NCI-H69 (cell line): ENCODE data around the gene C21orf58.

Source experiments
- DNase-seq: peaks from one replicate; lab custom pipeline; 2025; lab: John Stamatoyannopoulos, UW

The C21orf58 gene

DNA sequence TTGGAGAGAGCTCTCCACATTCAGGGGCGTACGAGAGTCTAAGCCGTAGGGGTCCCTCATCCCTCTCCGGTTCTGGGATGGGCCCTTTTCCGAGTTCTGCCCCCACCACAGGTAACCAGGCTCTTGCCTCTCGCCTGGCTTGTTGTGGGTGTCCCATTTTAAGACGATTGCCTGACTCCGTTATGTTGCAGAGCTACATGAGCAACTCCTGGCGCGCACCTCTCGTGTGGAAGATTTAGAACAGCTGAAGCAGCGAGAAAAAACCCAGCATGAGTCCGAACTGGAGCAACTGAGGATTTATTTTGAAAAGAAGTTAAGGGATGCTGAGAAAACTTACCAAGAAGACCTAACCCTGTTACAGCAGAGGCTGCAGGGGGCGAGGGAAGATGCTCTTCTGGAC lies 29.2 kb upstream of the C21orf58 start:
- no peak for DNase-seq

DNA sequence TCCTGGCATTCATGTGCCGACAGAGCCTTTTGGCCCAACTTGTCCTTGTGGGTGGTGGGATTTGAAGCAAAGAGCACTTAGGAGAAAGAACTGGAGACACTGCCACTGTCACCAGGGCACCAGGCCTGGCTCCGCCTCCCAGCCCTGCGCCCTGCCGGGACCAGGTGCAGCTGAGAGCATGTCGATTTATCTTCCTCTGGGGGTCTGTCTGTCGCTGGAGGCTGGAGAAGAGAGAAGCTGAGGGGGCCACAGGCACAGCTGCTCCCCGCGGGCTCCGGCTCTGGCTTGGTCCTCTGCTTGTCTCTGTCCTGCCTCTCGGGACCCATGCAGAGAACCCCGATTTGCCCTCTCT lies 28.5 kb upstream of the C21orf58 start:
- no peak for DNase-seq

DNA sequence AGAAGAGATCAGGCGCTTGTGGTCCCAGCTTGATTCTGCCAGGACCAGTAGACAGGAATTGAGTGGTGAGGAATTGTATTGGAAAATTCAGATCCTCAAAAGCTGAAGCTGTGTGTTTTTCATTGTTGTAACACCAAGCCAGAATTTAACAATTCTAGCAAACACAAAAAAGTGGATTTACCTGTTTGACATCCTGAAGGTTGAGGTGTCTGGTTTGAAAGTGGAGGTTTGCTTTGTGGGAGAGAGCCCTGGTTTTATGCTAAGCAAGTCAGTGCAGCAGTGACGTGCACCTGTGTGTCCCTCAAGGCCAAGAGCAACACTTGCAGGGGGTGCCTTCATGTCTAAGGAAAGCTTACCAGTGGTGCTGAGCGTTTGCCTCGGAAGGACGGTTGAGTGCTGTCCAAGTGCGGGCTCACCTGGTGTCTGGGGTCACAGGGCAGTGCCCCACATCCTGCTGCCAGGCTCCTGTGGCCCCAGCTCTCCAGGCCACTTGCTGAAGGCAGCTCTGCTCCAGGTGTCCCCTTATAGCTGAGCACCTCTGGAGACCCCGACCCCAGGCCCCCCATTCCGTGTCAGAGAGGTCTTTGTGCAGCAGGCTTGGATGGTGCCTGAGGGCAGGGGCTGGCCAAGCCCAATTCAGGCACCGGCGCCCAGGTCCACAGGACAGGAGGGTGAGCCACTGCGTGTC lies 27.9 kb upstream of the C21orf58 start:
- DNase-seq = no peak

DNA sequence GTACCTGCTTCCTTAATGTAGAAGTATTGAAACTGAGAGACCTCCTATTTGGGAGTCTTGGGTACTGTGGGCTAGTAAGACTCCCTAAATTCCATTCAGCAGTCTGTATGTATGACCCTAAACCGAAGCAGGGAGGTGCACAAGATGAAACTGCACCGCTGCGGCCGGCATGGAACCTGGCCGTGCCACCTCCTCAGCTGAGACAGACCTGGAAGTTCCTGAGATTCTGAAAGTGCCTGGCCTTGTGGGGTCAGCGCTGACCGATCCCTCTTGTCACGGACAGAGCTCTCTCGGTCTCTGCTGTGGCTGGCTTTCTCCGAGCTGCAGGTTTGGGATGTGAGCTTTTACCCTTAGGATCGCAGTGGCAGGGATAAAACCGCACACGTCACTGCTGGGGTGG lies 27.3 kb upstream of the C21orf58 start:
- no peak for DNase-seq

DNA sequence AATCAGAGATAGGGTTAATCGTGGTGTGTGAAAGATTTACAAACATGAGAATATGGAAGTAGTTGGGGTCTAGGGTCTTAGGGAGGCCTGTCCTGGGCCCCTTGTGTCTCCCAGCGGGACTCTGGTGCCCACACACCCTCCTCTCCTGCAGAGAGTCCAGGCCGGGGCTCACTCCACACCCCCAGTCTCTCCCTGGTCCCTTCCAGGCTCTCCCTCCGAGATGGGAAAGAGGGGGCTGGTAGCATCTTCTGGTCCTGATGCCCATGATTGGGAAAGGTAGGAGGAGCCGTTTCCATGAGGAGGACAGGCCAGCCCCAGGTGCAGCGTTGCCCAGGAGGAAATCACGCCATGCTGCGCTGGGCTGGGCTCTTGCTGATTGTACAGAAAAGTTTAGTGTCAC lies 26.9 kb upstream of the C21orf58 start:
- DNase-seq = no peak

DNA sequence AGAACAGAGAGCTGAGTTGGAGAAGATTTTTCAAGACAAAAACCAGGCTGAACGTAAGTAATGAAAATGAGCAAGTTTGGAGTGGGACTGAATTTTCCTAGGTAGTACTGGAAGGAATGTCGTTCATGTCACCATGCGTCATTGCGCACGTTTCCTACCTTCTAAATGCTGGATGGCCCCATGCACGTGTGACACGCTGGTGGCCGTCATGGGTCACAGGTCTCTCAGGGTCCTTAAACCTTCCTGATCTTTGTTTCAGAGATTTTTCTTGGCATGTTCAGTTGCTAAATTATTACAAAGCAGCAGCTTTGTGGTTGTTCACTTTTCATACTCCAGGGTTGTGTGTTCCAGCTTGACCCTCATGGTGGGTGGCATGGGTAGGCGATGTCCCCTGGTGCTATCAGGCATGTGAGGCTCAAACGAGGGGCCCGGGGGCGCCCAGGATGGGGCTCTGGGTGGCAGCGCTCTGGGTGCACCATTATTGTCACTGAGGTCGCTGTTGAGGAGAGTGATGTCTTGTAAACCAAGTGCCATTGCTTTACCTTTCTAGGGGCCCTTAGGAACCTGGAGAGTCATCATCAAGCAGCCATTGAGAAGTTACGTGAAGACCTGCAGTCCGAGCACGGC lies 25.6 kb upstream of the C21orf58 start:
- no peak for DNase-seq

DNA sequence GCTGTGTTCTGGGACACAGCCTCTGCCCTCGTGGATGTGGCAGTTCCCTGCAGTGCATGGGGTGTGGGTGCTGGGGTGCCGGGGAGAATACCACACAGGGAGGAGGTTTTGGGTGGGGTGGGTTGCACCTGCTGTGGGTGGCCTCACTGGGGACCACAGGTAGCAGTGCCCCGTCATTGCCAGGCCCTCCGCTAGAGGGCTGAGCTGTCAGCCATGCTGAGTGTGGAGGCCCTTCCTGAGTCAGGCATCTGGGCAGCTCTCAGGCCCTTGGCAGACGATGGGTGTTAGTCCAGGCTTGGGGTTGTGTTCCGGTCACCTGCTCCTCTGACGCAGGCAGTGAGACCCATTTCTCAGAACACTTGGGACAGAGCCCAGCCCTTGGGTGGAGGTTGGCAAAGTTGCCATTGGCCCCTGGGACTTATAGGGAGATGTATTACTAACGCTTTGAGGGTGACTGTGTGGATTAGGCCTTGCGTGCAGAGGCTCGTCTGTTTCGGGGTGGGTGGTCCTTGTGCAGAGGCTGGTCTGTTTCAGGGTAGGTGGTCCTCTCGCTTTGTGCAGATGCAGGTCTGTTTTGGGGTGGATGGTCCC lies 24.2 kb upstream of the C21orf58 start:
- no peak for DNase-seq

DNA sequence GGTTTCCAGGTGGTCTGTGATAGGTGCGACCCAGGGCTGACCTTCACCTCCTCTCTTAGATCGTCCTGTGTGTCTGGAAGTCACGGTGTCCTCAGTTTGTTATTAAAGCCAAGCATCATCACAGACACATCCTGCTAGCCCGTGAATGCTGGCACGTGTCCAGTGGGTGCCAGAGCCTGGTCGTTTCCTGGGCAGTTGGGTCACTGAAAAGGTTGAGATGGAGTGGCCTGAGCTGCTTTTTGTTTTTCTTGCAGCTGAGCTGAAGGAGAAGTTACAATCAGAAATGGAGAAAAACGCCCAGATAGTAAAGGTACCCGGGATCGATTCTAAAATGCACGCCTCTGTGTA lies 23.5 kb upstream of the C21orf58 start:
- no peak for DNase-seq

DNA sequence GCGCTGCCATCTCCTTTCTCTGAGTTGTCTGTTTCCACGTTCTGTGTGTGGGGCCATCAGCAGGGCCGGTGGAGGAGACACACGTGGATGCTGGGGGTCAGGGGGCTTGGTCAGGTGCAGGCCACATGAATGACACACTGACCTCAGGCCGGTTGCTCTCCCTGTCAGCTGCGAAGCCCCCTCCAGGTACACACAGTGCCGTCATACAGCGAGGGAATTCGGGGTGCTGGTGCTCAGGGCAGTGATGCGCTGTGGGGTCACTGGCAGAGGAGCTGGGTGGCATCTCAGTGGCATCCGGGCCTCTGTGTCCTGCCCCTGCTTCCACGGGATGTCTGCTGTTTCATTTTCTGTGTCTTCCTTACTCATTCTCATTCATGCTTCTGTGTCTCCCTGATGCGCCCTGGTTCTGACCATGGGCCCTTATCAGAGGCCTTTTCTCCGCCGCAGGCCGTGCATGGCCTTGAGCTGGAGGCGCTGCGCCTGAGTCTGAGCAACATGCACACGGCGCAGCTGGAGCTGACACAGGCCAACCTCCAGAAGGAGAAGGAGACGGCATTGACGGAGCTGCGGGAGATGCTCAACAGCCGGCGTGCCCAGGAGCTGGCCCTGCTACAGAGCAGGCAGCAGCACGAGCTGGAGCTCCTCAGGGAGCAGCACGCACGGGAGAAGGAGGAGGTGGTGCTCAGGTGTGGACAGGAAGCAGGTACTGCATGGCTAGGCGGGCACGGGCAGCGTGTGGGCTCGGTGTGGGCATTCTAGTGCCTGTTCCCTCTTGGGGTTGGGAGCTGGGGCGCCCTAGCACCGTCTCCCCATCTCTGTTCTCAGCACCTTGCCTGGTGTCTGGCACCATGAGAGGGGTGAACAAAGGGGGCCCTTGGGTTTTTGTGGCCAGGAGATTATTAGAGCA lies 22.9 kb upstream of the C21orf58 start:
- DNase-seq = no peak

DNA sequence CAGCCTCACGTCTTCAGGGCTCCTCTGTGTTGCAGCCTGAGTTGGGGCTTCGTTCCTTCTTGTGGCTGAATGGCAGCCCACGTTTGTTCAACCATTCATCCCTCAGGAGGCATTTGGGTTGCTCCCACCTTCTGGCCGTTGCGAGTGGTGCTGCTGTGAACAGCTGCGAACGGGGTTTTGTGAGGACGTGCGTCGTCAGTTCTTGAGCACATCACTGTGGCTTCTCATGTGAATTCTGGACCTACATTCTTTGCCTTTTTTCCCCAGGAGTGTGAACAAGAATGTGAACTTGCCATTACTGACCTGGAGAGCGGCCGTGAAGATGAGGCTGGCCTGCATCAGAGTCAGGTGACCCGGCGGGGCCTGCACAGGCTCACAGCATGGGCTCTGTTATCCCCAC lies 22.2 kb upstream of the C21orf58 start:
- no peak for DNase-seq

DNA sequence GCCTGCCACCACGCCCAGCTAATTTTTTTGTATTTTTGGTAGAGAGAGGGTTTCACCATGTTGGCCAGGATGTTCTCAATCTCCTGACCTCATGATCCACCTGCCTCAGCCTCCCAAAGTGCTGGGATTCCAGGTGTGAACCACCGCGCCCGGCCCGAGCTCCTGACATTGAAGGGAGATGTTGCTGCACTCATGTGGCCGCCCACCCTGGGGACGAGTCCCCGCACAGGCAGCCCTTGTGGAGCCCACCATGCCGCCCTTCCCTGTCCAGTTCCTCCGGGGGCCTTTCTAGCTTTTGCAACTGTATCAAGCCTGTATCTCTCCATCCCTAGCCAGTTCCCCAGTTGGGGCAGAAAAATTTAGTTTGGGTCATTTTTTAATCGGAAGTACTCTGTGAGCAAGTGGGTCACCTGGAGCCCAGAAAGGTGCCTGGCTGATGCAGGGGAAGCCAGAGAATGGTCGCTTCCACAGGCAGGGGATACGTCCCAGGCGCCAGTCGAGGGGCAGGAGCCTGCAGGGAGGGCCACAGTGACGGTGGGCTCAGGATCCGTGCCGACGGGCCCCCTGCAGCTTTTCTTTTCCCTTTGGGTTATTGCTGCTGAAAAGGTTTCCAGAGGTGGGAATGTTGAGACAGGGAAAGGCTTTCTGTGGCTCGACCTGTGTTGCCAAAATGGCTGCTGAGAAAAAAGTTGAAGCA lies 20.7 kb upstream of the C21orf58 start:
- DNase-seq = no peak

DNA sequence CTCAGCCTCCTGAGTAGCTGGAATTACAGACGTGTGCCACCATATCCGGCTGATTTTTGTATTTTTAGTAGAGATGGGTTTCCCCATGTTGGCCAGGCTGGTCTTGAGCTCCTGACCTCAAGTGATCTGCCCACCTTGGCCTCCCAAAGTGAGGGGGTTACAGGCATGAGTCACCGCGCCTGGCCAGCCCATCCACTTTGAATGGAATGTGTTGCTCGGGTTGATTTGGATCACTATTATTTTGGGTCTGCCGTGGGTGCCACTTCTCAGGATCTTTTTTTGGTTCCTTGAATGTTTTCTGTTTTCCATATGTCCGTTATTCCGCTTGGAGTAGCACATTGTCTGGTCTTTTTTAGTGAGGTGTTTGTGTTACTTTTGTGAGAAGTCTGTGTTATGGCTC lies 17.3 kb upstream of the C21orf58 start:
- no peak for DNase-seq

DNA sequence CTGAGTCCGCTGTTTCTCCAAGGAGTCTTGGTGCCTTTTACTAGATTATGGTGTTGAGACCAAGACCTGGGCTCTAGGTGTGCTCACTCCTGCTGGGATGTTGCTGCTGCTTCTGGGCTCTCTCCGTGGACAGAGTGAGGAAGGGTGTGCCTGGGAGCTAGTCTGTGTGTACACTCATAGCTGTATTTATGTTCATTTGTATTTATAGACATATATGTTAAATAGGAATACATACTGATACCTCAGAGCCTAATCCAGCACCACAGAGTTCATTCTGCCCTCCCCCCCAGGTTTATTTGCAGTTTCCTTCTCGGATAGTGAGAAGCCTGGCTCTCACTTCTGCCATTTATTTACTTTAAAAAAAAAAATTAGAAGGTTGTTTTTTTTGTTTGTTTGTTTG lies 12.9 kb upstream of the C21orf58 start:
- no peak for DNase-seq

DNA sequence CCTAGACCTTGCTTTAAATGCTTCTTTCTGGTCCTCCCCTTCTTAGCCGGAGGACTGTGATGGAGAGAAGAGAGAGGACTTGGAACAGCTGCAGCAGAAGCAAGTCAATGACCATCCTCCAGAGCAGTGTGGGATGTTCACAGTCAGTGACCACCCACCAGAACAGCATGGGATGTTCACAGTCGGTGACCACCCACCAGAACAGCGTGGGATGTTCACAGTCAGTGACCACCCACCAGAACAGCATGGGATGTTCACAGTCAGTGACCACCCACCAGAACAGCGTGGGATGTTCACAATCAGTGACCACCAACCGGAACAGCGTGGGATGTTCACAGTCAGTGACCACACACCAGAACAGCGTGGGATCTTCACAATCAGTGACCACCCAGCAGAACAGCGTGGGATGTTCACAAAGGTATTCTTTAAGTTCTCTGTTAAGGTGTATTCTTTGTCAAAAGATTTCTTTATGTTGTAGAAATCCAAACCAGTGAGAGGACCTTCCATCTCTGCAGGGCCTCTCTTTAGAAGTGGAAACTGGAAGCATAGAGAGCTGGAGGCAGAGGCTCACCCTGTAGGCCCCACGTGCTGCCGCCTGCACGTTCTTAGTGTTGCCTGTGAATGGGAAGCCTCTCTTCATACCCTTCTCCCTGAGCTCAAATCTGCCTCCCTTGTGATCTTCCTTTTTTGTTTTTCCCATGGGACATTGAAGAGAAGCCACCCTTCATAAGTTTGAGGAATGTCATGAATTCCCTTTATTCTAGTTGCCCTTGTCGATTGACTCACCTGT lies 10.9 kb upstream of the C21orf58 start:
- DNase-seq = no peak

DNA sequence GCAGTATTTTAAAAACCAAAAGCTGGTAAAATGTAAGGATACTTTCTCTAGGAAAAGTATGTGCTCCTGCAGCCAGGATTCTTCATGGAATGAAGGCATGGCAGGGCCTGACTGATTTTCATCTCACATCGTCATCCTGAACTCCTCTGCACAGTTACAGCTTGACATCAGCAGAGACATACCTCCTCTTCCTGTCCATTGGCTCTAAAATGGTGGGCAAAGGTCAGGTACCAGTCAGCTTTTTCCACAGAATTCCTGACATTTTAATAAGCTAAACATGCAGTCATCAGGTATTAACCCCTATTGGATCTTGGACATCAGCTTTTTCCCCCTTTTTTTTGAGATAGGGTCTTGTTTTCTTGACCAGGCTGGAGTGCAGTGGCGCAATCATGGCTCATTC lies 6.1 kb upstream of the C21orf58 start:
- DNase-seq = no peak

DNA sequence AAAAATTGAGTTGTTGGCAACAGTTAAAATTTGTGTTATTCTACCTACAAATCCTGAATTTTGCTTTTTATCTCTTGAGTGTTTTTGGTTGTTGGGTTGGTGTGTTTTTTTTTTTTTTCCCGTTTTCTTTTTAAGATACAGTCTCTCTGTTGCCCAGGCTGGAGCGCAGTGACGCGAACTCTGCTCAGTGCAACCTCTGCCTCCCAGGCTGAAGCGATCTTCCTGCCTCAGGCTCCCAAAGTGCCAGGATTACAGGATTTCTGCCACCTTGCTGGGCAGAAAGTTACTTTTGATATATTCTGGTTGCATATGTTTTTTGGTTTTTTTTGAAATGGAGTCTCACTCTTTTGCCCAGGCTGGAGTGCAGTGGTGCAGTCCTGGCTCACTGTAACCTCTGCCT lies 4.5 kb upstream of the C21orf58 start:
- no peak for DNase-seq

DNA sequence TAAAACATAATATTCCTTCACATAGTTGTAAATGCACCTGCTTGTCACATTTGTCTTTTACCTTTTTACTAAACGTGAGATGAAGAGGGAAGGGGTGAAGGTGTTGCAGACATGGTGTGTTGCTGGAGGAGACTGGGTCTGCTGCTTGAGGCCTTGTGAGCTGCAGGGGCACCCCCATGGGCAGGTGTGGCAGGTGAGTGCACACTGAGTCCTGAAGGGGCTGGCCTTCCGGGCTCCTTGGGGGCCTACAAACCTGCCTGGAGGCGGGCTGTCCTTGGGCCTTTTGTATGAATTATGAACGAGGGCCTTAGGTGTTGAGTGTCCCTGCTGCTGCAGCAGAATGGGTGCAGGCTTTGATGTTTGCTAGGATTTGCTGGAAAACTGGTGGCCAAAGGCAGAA lies 4.0 kb upstream of the C21orf58 start:
- no peak for DNase-seq

DNA sequence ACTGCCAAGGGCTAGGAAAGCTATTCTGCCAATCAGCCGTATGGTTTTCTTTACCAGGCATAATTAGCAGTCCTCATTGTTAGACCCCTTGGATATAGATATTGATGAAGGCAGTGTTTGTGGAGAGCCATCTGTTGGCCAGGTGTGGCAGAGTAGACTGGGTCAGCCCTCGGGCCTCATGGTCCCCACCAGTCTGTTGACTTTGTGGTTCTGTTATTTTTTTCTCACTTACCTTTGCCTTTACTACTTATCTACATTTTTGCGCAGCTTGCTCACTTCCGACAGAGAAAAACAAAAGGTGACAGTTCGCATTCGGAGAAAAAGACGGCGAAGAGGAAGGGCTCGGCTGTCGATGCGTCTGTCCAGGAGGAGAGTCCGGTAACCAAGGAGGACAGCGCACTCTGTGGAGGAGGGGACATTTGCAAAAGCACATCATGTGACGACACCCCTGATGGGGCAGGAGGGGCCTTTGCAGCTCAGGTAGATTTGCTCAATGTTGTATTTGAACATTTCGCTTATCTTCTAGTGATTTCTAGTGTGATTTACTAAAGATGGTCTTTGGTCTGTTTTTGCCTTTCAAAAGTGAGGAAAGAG lies 2.5 kb upstream of the C21orf58 start:
- peak; percentile 54 for DNase-seq

DNA sequence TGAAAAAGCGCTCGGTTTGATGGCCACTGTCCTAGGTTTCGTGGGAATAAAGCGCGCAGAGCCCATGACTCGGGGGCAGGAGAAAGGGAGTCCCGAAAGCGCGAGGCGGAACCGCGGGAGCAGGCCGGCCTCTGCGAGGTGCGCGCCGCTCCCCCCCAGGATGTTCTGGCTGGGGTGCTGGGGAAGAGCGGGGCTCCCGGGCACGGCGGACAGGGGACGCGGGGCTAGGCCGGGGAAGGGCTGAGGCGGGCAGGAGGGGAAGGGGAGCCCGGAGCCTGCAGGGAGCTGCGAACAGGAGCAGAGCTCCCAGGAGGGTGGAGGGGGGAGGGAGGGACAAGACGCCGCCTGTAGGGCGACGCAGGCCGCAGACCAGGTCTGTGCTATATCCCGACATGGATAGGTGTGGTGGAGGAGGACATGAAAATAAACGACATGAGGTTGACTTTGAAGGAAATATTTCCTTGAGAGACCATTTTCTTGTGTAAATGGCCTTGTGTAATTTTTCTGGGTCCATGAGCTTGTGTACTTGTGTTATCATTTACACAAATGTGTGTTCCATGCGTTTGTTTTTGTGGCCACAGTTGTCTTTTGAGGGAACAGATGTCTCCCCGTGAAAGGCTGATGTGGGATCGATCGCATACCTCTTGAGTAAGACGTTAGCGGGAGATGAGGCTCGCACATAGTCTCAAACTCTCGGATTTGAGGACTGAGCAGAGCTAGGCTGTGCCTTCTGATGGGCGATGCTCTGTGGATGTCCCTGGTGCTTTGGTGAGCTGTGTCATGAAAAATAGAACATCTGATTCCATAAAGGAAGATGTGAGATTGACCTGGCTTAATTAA lies 1.6 kb upstream of the C21orf58 start:
- peak; percentile 64 for DNase-seq

DNA sequence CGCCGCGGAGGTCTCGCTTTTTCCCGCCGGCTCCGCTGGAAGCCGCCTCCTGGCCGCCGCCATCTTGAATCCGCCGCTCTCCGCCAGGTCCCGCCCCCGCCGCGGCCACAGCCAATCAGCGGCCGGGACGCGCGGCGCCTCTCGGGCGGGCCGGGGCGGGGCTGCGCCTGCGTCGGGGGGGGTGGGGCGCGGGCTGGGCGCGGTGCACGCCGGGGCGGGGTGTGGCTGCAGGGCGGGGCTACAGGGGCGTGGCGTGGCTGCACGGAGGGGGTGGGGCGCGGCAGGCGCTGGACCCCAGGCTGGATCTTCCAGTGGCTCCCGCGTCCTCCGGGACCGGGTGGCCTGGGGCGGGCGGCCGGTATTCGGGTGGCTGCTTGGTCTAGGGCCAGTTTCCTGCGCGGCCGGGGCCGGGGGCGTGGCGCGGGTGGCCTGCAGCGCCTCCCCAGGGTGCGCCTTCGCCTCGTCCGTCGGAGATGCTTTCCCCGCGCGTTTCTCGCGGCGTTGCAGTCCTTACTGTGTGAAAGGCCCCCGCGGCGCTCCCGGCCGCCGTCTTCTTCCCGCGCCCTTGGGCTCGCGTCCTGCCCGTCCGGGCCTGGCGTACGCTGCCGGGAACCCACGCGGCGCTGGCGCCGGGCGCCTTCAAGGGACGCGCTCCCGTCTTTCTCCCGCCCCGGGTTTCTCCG lies 861 bp upstream of the C21orf58 start:
- peak; percentile 87 for DNase-seq
